Immature natural killer cell (primary cell): ENCODE measurements around the gene AFF2. TPM values are rescaled to one million over a fixed set of nuclear protein-coding genes. Genes with fewer than 3 reads are reported as not detected.

ENCODE experiments used
- DNase-seq, 3 donors: peaks; one replicate each; pipeline ENCODE4 v3.0.0; 2022; ENCODE audit warnings: mixed read lengths in 1 of 3
- H3K27ac Mint-ChIP-seq, 6 donors: one replicate each; pipeline ENCODE4 v1.8.0; 2020; ENCODE audit warnings: mixed read lengths in 6 of 6, mild to moderate bottlenecking in 5 of 6, inconsistent platforms in 4 of 6, moderate library complexity in 3 of 6
- H3K27me3 Mint-ChIP-seq, 3 donors: one replicate each; pipeline ENCODE4 v1.8.0; 2020 to 2021; ENCODE audit warnings: low read depth in 3 of 3, mild to moderate bottlenecking in 3 of 3, mixed read lengths in 3 of 3, moderate library complexity in 3 of 3, inconsistent platforms in 1 of 3
- H3K36me3 Mint-ChIP-seq, 3 donors: one replicate each; pipeline ENCODE4 v1.8.0; 2020; ENCODE audit warnings: mixed read lengths in 3 of 3, inconsistent platforms in 2 of 3, mild to moderate bottlenecking in 2 of 3
- H3K4me1 Mint-ChIP-seq, 2 donors: one replicate each; pipeline ENCODE4 v1.8.0; 2020; ENCODE audit warnings: inconsistent platforms in 2 of 2, mild to moderate bottlenecking in 2 of 2, mixed read lengths in 2 of 2, moderate library complexity in 1 of 2
- H3K4me3 Mint-ChIP-seq, 5 donors: one replicate each; pipeline ENCODE4 v1.8.0; 2020; ENCODE audit warnings: mild to moderate bottlenecking in 5 of 5, mixed read lengths in 5 of 5, inconsistent platforms in 3 of 5, moderate library complexity in 3 of 5
- H3K9me3 Mint-ChIP-seq, 6 donors: one replicate each; pipeline ENCODE4 v1.8.0; 2020; ENCODE audit warnings: mild to moderate bottlenecking in 6 of 6, mixed read lengths in 6 of 6, inconsistent platforms in 4 of 6, moderate library complexity in 3 of 6
- polyA plus RNA-seq, 3 donors: library from polyadenylated mRNA; unstranded; fragments of 300-500 nt; fragmentation: Illumina TruSeq; gene quantifications; one replicate each; pipeline ENCODE4 v1.2.3, GENCODE V29; 2021

Gene AFF2
- polyA plus RNA-seq, 3 donors from 2014 or later = not detected

DNA sequence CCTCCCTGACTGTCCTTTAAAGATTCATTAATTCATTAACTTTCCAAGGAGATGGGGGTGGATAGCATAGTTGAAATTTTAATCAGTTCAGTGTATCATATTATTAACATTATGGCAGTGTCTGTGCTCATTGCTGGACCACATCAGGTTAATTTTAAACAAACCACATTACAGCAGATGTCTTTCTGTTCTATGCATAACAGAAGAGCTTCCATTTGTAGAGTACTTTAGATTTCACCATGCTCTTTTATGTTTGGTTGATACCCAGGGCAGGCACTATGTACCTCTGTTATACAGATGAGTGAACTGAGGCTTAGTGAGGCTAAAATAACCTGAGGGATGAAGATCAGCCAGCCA, 41.1 kb downstream of the AFF2 start:
- Mint-ChIP-seq H3K9me3 (no peaks in the 10 kb centered on the region), H3K27me3 (peaks cover 0 to 9% (median 3%) of the 10 kb centered on the region in 3 donors), H3K36me3 (no peaks in the 10 kb centered on the region), H3K4me1 (no peaks in the 10 kb centered on the region), H3K27ac (no peak overlapping the region), H3K4me3 (no peak overlapping the region)
- no peak for DNase-seq

DNA sequence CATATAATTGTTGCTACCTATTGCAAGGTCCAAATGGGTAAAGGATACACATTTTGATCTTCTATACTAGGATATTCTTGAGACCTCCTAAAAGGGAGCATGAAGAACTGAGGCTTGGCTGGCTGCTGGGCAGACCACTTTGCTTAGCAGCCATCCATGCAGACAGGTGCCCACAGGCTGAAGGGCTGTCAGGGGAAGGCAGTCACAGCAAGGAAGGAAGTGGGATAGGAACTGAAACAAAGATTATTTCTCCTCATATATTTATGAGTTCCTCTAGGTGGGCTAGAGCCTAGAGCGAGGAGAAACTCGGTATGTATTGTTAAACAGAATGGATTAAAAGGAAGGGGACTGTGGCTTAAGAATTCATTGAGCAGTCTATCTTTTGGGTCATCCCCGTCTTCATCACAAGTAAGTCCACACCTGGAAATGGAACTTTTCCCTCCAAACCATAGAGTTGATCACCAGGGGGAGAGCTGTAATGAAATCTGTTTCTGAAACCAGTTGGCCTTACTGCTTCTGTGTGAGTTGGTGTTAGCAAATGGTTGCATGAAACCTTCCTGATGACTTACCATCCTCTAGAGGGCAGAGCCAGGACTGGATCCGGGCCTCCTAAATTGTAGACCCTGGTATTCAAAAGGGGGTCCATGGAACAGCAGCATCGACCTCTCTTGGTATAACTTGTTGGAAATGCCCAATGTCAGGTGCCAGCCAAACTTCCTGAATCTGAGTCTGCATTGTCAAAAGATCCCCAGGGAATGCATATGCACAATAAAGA, 42.3 kb downstream of the AFF2 start:
- no peak for DNase-seq
- no peak overlapping the region for H3K4me3 Mint-ChIP-seq
- H3K36me3 Mint-ChIP-seq = no peaks in the 10 kb centered on the region
- no peak overlapping the region for H3K27ac Mint-ChIP-seq
- no peaks in the 10 kb centered on the region for H3K4me1 Mint-ChIP-seq
- H3K9me3 Mint-ChIP-seq = no peaks in the 10 kb centered on the region
- peaks cover 0 to 9% (median 3%) of the 10 kb centered on the region in 3 donors for H3K27me3 Mint-ChIP-seq

DNA sequence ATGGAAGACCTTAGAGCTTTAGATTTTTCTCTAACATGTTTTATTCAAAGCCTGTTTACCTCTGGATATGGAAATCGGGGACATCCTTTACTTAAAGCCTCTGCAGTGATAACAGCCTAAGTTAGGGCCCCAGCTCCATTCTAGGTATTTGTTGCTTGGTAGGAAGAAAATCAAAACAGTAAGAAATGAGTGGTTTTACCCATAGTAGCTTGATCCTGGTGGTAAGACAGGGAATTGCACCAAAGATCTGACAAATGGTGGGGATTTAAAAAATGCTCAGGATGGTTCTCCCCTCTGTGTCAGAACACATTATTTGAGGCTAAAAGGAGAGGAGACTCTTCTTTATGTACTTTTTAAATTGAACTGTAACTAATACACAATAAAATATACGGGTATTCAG, 52.4 kb downstream of the AFF2 start:
- H3K9me3 Mint-ChIP-seq = peaks cover 0 to 2% (median 0%) of the 10 kb centered on the region in 6 donors
- no peaks in the 10 kb centered on the region for H3K36me3 Mint-ChIP-seq
- no peaks in the 10 kb centered on the region for H3K4me1 Mint-ChIP-seq
- no peak for DNase-seq
- peaks cover 0 to 13% (median 0%) of the 10 kb centered on the region in 3 donors for H3K27me3 Mint-ChIP-seq
- no peak overlapping the region for H3K4me3 Mint-ChIP-seq
- no peak overlapping the region for H3K27ac Mint-ChIP-seq

DNA sequence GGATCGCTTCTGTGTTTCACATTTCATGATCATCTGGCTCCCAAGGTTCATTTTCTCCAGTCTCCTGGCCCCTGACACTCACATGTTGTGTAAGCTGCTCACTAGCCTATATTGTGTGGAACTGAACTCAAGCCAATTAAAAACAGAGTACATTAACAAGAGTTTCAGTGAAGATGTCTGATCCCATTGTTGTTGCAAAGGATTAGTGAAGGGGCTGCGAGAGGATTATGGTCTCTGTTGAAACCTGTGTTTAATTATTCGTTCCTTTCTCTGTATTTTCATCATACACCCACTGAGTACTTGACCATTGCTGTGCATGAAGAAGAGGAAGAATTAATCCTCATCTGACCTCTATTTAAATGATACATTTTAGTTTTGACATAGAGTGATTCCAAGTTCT, 54.7 kb downstream of the AFF2 start:
- Mint-ChIP-seq H3K36me3 (no peaks in the 10 kb centered on the region), H3K4me1 (no peaks in the 10 kb centered on the region), H3K9me3 (peaks cover 0 to 2% (median 0%) of the 10 kb centered on the region in 6 donors), H3K4me3 (no peak overlapping the region), H3K27ac (no peak overlapping the region), H3K27me3 (peaks cover 0 to 15% (median 1%) of the 10 kb centered on the region in 3 donors)
- no peak for DNase-seq

DNA sequence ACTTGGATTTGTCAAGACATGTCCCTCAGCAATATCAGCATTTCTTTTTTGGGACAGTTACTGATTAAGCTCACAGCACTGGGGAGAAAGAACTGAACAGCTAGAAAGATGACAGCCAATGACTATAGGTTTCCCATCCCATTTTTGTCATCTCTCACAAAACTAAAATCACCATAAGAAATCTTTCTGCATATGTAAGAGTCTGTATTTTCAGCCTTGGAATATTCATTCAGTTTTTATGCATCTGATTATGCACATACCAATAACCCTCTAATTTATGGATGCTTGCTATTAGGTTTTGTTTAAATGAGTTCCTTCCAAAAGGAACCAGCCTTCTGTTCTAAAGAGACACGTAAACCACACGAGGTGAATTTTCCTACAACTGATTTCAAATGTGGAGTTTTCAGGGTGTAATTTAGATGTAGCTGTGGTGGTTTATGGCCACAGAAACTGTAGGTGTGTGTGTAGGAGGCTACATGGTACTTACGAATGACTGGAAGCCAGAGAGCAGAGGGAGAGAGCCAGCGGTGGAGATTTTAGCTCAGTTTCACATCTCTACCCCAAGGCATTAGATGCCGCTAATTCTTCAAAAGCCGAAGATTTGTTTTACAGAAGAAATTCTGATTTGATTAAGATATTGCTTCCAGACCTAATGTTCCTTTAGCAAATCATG, 55.3 kb downstream of the AFF2 start:
- peaks cover 0 to 15% (median 1%) of the 10 kb centered on the region in 3 donors for H3K27me3 Mint-ChIP-seq
- H3K27ac Mint-ChIP-seq = no peak overlapping the region
- H3K4me3 Mint-ChIP-seq = no peak overlapping the region
- no peaks in the 10 kb centered on the region for H3K4me1 Mint-ChIP-seq
- peaks cover 0 to 2% (median 0%) of the 10 kb centered on the region in 6 donors for H3K9me3 Mint-ChIP-seq
- no peaks in the 10 kb centered on the region for H3K36me3 Mint-ChIP-seq
- DNase-seq = no peak

DNA sequence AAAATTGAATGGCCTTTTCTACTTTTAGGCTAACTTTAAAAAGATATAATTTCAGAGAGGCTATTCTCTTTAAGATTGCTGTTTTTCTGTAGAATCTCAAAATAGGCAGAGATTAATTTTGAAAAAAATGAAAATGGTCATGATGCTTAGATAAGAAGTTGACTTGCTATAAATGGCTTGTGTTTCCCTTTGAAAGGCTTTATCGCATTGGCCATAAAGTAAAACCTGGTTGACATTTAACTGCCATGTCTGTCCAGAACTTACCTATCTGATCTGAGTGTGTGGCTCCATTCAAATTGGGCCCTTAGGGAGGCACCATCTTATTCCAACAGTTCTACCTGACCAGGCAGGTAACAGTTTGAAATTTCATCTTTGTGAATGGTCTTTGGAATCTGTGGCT, 56.1 kb downstream of the AFF2 start:
- Mint-ChIP-seq H3K4me1 (no peaks in the 10 kb centered on the region), H3K27me3 (peaks cover 0 to 10% (median 1%) of the 10 kb centered on the region in 3 donors)

DNA sequence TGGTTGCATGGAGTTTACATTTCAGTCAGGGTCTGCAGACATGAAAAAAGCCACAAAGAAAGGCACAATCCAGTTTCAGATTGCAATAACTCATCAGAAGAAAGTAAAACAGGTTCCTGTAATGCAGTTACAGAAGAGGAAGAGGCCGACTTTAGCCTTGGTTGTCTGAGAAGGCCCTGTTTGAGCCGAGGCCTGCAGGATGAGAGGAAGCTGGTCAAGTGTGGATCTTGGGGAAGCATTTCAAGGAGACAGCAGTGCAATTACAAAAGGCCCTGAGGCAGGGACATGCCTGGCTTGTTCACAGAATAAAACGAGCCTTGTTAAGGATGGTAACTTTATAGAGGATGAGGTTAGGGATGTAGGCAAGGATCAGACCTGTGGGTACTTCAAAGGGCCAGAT, 62.4 kb downstream of the AFF2 start:
- no peaks in the 10 kb centered on the region for H3K9me3 Mint-ChIP-seq
- no peak overlapping the region for H3K4me3 Mint-ChIP-seq
- H3K27me3 Mint-ChIP-seq = peaks cover 0 to 2% (median 1%) of the 10 kb centered on the region in 3 donors
- no peak for DNase-seq
- H3K4me1 Mint-ChIP-seq = no peaks in the 10 kb centered on the region
- no peak overlapping the region for H3K27ac Mint-ChIP-seq
- no peaks in the 10 kb centered on the region for H3K36me3 Mint-ChIP-seq

More for the DNA sequence above, 56.1 kb downstream of the AFF2 start:
- no peak overlapping the region for H3K4me3 Mint-ChIP-seq
- no peaks in the 10 kb centered on the region for H3K36me3 Mint-ChIP-seq
- no peak for DNase-seq
- H3K9me3 Mint-ChIP-seq = peaks cover 0 to 2% (median 0%) of the 10 kb centered on the region in 6 donors
- H3K27ac Mint-ChIP-seq = no peak overlapping the region

DNA sequence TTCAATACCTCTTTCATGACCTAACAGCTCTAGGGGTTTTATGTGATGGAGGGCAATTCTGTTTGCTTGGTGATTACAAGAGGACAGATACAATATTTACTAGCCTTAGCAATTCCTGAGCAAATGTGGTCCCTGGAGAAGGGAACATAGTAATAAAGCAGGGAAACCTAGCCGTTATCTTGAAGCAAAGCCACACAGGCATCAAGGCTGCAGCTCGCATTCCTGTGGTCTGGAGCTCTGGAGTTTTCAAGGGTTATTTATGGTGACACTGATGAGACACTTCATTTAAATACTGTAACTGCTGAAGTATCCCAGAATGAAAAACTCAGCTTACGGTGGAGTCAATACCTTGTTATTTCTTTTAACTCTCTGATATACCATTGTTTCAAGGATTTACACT, 66.8 kb downstream of the AFF2 start:
- Mint-ChIP-seq H3K4me1 (no peaks in the 10 kb centered on the region), H3K36me3 (no peaks in the 10 kb centered on the region), H3K27me3 (peaks cover 2 to 10% (median 2%) of the 10 kb centered on the region in 3 donors), H3K9me3 (no peaks in the 10 kb centered on the region), H3K27ac (no peak overlapping the region), H3K4me3 (no peak overlapping the region)
- no peak for DNase-seq

DNA sequence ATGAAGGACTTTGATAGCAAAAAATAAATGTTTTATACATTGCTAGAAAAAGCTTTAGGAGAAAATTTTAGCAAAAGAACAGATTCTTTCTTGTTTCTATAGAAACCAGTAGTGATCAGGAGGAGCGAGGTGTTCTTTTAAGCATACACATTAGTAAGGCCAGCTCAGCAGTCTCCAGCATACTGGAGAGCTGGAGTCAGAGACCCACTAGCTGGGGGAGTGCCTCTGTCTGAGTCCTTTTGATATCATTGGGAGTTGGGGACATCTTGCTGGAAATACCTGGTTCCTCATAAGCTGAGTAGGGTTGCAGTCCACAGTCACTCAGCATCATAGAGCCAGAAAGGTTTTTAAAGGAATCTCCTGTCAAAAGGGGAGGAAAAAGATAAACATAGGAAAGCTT, 67.4 kb downstream of the AFF2 start:
- DNase-seq = no peak
- H3K9me3 Mint-ChIP-seq = no peaks in the 10 kb centered on the region
- no peak overlapping the region for H3K27ac Mint-ChIP-seq
- H3K27me3 Mint-ChIP-seq = peaks cover 2 to 10% (median 2%) of the 10 kb centered on the region in 3 donors
- H3K4me1 Mint-ChIP-seq = no peaks in the 10 kb centered on the region
- no peak overlapping the region for H3K4me3 Mint-ChIP-seq
- H3K36me3 Mint-ChIP-seq = no peaks in the 10 kb centered on the region

DNA sequence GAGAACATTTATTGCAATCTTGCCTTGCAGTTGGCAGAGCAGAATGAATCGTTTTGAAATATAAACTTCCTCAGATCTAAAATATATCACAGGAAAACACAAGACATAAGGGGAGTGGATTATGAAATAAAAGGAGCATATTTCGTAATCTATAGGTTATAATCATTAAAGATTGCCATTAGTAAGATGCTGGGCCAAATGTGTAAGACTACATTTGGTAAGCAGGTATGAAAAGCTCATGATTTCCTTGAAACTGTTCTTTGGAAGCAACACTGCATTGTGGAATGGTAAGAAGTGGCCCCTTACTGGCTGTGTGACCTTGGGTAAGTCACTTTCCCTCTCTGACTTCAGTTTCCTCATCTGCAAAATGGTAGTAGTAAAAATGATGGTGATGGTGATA, 68.3 kb downstream of the AFF2 start:
- Mint-ChIP-seq H3K36me3 (no peaks in the 10 kb centered on the region), H3K27ac (no peak overlapping the region), H3K9me3 (no peaks in the 10 kb centered on the region), H3K27me3 (peaks cover 2 to 10% (median 2%) of the 10 kb centered on the region in 3 donors), H3K4me3 (no peak overlapping the region), H3K4me1 (no peaks in the 10 kb centered on the region)
- DNase-seq = no peak

DNA sequence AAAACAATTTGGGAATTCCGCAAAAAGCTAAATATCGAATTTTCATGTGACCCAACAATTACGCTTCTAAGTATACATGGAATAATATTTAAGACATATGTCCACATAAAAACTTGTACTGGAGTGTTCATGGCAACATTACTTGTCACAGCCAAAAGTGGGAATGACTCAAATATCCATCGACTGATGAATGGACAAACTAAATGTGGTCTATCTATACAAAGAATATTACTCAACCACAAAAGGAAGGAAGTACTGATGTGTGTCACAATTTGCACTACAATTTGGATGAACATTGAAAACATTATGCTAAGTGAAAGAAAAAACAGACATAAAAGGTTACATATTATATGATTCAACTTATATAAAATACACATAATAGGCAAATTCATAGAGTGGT, 71.9 kb downstream of the AFF2 start:
- Mint-ChIP-seq H3K36me3 (no peaks in the 10 kb centered on the region), H3K4me1 (no peaks in the 10 kb centered on the region), H3K4me3 (no peak overlapping the region), H3K27ac (no peak overlapping the region), H3K9me3 (no peaks in the 10 kb centered on the region), H3K27me3 (peaks cover 2 to 12% (median 2%) of the 10 kb centered on the region in 3 donors)
- DNase-seq = no peak

DNA sequence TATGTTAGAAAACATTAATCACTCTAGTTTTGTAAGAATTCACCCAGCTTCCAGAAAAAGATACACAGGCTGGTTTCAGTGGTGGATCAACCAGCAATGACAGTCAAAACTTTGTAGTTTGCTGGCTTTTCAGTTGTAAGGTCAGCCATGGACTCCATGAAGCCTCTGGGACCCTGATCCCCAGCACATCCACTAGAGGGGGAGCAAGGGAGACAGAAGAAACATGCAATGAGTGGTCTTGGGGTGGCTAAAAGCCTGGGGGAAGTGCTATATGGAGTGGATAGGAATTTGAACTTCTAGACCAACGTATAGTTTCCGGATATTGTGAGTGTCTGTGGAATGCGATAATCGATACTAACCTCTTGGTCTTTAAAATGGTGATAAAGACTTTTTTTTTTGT, 72.7 kb downstream of the AFF2 start:
- H3K27ac Mint-ChIP-seq = no peak overlapping the region

DNA sequence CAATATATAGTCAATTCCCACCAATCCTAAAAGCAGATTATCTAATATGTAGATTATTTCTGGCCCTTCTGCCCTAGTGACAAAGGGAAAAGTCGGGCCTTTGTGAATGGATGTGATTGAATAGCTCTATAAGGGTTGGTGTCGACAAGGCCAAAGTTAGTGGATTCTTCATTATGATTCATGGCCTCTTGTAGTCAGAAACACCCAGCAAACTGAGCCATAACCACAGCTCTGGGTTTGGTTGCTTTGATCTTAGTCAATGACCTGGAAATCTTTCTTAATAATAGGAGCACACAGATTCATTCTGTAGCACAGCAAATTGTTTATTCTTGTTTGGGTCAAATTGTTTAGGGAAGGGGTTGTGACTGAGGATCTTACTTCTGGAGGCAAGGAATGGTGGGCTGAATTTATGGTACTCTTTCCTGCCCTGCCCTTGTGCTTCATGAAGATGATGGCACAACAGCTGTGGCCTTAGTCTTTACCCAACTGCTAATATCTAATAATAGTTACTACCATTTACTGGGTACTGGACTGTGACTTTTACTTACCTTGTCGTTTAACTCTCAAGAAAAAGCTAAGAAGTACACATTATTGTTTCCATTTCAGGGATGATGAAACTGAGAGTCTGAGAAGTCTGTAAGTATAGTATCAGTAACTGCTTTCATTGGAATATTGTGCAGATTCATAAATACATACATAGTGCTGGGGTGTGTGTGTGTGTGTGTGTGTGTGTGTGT, 74.0 kb downstream of the AFF2 start:
- Mint-ChIP-seq H3K9me3 (no peaks in the 10 kb centered on the region), H3K27ac (no peak overlapping the region), H3K27me3 (peaks cover 2 to 10% (median 2%) of the 10 kb centered on the region in 3 donors), H3K4me3 (no peak overlapping the region), H3K36me3 (no peaks in the 10 kb centered on the region), H3K4me1 (no peaks in the 10 kb centered on the region)
- DNase-seq = no peak

More for the DNA sequence above, 72.7 kb downstream of the AFF2 start:
- Mint-ChIP-seq H3K36me3 (no peaks in the 10 kb centered on the region), H3K4me1 (no peaks in the 10 kb centered on the region), H3K9me3 (no peaks in the 10 kb centered on the region), H3K4me3 (no peak overlapping the region), H3K27me3 (peaks cover 2 to 15% (median 2%) of the 10 kb centered on the region in 3 donors)
- DNase-seq = no peak

DNA sequence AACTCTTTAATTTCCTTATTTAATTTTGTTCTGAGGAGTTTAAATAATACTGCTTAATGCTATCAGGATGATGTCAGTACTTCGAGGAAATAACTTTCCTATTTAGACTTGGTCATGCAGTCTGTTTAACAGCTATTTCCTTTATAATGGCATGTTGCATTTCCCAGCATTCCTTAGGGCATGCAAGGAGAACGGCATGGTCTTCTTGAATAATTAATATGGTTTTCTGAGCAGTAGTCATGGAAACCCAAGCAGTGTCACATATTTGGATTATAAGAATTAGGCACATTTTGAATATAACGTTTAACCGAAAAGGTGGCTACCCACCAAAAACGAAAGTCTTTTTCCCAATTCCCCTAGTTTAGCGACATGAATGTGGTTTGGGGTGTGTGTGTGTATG, 76.0 kb downstream of the AFF2 start:
- Mint-ChIP-seq H3K9me3 (no peaks in the 10 kb centered on the region), H3K36me3 (no peaks in the 10 kb centered on the region), H3K4me1 (no peaks in the 10 kb centered on the region), H3K4me3 (no peak overlapping the region), H3K27me3 (peaks cover 0 to 5% (median 0%) of the 10 kb centered on the region in 3 donors), H3K27ac (no peak overlapping the region)
- no peak for DNase-seq
